Activated CD4-positive, alpha-beta T cell treated with anti-CD3 and anti-CD28 coated beads for 48 hours (primary cell): Measurements from ENCODE around the gene PSPH.
"Not testable (repeated sequence)": the region's sequence is repeated elsewhere in the genome, so short reads cannot be mapped to it uniquely, and the experiment has no call there.

Source experiments
- DNase-seq: peaks from one replicate; pipeline ENCODE4 v3.0.0-alpha.2; 2020

Gene PSPH

GRCh38 chr7:56062382-56062781, 11.1 kb upstream of the PSPH start:
- no peak for DNase-seq

- no peak for DNase-seq
Measured at GRCh38 chr7:56053993-56054392, 2.7 kb upstream of the PSPH start.

GRCh38 chr7:56053379-56053778, 2.1 kb upstream of the PSPH start:
- no peak for DNase-seq

- no peak for DNase-seq
Measured at GRCh38 chr7:56051053-56051338, 248 bp downstream of the PSPH start.

- not testable (repeated sequence) for DNase-seq
Measured at GRCh38 chr7:56048763-56049162, 2.5 kb downstream of the PSPH start.

GRCh38 chr7:56048245-56048644, 3.0 kb downstream of the PSPH start:
- no peak for DNase-seq

GRCh38 chr7:56047446-56048116, 3.7 kb downstream of the PSPH start:
- DNase-seq, result not testable (repeated sequence)

- no peak for DNase-seq
Measured at GRCh38 chr7:56046721-56047445, 4.4 kb downstream of the PSPH start.

- DNase-seq, result not testable (repeated sequence)
Measured at GRCh38 chr7:56045758-56046157, 5.5 kb downstream of the PSPH start.

- DNase-seq, result no peak
Measured at GRCh38 chr7:56040730-56041129, 10.5 kb downstream of the PSPH start.

- DNase-seq, result peak; percentile 77
Measured at GRCh38 chr7:56033671-56034432, 17.4 kb downstream of the PSPH start.

- DNase-seq, result not testable (repeated sequence)
Measured at GRCh38 chr7:56032578-56032977, 18.7 kb downstream of the PSPH start.

- DNase-seq, result not testable (repeated sequence)
Measured at GRCh38 chr7:56031556-56031955, 19.7 kb downstream of the PSPH start.

- DNase-seq, result no peak
Measured at GRCh38 chr7:56030340-56030739, 20.9 kb downstream of the PSPH start.

GRCh38 chr7:56028942-56029630, 22.2 kb downstream of the PSPH start:
- DNase-seq, result no peak

GRCh38 chr7:56026538-56026937, 24.7 kb downstream of the PSPH start:
- no peak for DNase-seq

GRCh38 chr7:56023500-56023899, 27.7 kb downstream of the PSPH start:
- DNase-seq, result no peak

GRCh38 chr7:56019501-56019900, 31.7 kb downstream of the PSPH start:
- DNase-seq, result no peak

- DNase-seq, result not testable (repeated sequence)
Measured at GRCh38 chr7:56017015-56017414, 34.2 kb downstream of the PSPH start.

GRCh38 chr7:56009695-56010094, 41.5 kb downstream of the PSPH start:
- DNase-seq, result no peak

- DNase-seq, result no peak
Measured at GRCh38 chr7:56007891-56008290, 43.4 kb downstream of the PSPH start.

- DNase-seq, result no peak
Measured at GRCh38 chr7:56007167-56007652, 44.0 kb downstream of the PSPH start.

GRCh38 chr7:56003749-56004148, 47.5 kb downstream of the PSPH start:
- no peak for DNase-seq
